ENCODE data around the gene IFNL3.
"Not testable (repeated sequence)": the region's sequence is repeated elsewhere in the genome, so short reads cannot be mapped to it uniquely, and the experiment has no call there.

IFNL3 gene

DNA sequence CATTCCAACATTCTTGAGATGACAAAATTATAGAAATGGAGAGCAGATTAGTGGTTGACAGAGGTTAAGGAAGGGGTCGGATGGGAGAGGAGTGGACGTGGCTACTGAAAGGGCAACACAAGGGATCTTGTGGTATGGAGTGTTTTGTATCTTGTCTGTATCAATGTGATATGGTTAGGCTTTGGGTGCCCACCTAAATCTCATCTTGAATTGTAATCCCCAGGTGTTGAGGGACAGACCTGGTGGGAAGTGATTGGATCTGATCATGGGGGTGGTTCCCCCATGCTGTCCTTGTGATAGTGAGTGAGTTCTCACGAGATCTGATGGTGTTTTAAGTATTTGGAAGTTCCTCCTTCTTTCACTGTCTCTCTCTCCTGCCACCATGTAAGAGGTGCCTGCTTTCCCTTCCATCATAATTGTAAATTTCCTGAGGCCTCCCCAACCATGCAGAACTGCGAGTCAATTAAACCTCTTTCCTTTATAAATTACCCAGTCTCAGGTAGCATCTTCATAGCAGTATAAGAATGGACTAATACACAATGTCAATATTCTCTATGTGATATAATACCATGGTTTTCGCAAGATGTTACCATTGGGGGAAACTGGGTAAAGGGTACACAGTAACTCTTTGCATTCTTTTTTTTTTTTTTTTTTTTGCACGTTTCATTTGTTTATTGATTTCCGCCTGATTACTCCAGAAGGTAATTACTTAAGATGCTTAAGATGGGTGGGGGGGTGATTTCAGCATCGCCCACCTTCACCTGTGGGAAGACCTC lies 8.8 kb upstream of the IFNL3 start:
- no peak for DNase-seq (ENCODE audit: low spot score)

DNA sequence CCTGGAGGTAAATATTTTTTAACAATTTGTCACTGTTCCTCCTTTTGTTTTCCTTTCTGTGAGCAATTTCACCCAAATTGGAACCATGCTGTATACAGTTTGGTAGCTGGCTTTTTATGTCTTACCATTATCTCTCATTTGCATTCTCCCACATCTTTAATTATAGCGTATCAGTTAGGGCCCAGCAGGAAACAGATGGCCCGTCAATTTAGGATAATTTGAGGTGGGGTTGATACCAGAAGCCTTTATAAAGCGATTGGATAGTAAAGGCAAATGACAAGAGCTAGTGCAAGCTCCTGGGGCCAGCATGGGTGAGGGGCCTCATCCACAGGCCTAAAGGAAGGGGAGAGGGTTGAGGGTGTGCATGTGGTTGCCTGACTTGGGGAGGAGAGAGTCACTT lies 7.7 kb upstream of the IFNL3 start:
- no peak for DNase-seq (ENCODE audit: low spot score)

GRCh38 chr19:39251846-39252245 lies 7.0 kb upstream of the IFNL3 start:
- no peak for DNase-seq (ENCODE audit: low spot score)

DNA sequence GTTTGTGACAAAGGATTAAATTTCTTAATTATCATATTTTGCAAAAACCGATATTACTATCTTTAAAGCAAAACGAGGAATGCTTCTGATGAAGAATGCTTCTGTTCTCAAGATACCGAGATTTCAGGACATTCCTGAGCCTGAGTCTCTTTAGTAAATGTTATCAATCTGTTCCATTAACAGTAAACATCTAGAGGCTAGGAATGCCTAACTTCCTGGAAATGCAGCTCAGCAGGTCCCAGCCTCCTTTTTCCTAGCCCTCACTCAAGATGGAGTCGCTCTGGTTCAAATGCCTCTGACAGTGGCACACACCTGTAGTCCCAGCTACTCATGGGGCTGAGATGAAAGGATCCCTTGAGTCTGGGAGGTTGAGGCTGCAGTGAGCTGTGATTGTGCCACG lies 6.3 kb upstream of the IFNL3 start:
- DNase-seq (ENCODE audit: low spot score): no peak

- no peak for DNase-seq (ENCODE audit: low spot score)
These were observed 4.0 kb upstream of the IFNL3 start, which contains the start of gene IFNL4 for GRCh38 chr19:39248806-39249205. TSS of gene IFNL4 (minus strand) at chr19:39248856.

DNA sequence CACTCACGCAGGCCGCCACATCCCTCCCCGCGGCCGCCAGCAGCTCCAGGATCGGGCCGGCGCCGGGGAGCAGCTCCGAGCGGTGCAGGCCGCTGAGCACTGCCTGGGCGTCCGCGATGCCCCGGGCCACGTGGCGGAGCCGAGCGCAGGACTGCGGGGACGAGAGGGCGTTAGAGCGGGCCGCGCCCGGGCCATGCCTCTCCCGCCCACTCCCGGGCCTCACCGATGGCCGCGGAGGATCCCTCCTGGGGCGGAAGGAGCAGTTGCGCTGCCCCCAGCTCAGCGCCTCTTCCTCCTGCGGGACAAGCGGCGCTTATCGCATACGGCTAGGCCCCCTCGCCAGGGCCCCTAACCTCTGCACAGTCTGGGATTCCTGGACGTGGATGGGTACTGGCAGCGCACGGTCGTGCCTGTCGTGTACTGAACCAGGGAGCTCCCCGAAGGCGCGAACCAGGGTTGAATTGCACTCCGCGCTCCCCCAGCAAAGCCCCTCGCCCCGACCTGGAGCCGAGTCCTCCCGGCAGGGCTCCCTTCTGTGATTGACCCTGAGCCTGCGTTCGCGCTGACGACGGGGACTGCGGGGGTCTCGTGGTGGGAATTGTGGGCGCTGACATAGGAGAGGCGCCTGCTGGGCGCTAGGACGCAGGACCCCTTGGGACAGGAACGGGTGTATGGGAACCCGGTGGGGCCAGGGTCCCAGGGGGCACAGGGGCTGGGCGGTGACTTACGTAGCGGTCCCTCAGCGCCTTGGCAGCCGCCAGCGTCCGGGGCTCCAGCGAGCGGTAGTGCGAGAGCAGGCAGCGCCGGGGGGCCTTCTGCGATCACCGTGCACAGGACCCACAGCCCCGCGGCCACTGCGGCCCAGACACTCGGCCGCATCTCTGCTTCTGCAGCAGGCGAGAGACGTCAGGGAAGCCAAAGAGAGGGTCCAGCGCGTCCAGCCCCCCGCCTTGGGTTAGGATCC lies 3.2 kb upstream of the IFNL3 start:
- no peak for DNase-seq (ENCODE audit: low spot score)

- DNase-seq (ENCODE audit: low spot score): peak; percentile 39
These were observed 2.3 kb upstream of the IFNL3 start for GRCh38 chr19:39246951-39247669.

GRCh38 chr19:39245166-39245565 lies 360 bp upstream of the IFNL3 start:
- not testable (repeated sequence) for DNase-seq (ENCODE audit: low spot score)

DNA sequence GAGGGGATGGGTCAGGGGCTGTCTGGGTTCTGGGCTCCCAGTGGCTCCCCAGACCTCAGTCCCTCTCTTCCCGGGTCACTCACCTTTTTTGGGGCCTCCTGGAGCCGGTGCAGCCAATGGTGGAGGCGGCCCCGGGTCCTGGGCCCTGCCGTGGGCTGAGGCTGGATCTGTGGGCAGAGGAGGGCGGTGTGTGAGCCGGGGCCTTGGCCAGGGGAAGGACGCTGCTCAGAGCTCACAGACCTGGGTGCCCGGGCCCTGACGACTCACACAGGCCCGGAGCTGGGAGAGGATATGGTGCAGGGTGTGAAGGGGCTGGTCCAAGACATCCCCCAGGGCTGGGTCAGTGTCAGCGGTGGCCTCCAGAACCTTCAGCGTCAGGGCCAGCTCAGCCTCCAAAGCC lies 1.1 kb downstream of the IFNL3 start:
- not testable (repeated sequence) for DNase-seq (ENCODE audit: low spot score)

- no peak for DNase-seq (ENCODE audit: low spot score)
These were observed 4.4 kb downstream of the IFNL3 start for GRCh38 chr19:39240421-39240820.

DNA sequence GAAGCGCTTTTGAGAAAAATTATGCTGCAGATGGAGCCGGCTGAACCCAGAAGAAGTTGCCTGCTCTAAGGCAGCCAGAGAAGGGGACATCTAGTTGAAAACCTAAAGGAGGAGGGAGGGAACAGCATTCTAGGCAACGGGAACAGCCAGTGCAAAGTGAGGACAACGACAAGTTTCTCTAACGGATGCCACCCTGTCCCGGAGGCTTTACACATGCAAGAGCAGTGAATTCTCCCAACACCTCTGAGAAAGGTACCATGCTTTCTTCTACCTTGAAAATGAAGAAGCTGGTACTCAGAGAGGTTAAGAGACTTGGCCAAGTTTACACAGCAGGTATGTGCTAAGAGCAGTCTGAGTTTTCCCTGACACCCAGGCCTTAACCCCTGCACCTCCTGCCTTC lies 5.9 kb downstream of the IFNL3 start:
- no peak for DNase-seq (ENCODE audit: low spot score)

DNA sequence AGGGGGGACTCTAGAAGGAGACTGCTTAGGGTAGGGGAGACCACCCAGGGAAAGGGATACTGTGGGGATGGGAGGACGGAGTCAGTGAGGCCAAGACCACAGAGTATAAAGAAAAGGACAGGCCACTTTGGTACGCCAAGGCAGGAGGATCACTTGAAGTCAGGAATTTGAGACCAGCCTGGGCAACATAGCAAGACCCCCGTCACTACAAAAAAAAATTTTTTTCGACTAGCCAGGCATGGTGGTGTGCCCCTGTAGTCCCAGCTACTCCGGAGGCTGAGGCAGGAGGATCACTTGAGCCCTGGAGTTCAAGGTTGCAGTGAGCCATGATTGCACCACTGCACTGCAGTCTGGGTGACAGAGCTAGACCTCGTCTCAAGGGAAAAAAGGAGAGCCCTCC lies 6.6 kb downstream of the IFNL3 start:
- no peak for DNase-seq (ENCODE audit: low spot score)

DNA sequence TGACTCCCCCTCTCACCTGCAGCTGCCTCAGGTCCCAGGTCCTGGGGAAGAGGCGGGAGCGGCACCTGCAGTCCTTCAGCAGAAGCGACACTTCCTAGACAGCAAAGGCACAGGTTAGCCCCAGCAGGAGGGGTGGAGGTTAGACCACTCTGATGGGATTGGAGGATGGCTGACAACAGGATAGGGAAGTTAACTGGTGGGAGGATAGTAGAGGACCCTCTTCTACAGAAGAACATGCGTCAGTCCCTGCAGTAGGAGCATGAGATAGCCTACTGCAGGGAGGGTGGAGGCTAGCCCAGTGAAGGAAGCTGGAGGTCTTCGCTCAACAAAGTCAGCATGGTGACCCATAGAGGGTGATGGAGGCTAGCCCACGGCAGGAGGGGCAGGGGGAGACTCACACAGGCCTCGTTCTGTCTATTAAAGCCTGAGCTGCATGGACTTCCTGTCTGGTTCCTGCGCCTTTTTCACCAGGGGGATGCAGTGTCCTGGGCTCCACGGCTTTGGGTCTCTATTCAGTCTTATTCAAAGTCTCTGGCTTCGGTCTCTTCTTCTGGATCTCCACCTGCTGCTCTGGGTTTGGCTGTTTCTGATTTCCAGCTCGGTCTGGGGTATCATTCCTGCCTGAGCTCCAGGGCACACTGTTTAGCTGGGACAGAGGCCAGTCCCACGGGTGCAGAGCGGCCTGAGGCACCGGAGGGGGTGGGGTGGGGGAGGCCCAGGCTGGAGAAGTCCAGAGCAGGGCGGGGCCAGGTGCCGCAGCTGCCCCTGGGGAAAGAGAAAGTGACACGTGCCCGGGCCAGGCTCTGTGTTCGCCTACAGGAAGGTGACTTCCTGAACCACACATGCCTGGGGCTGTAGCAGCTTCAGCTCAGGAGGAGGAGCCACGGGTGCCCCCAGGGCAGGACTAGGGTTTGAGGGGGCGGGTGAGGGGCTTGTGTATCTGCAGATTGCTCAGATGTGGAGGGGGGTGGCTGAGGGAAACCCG lies 7.3 kb downstream of the IFNL3 start:
- DNase-seq (ENCODE audit: low spot score): peak; percentile 16

DNA sequence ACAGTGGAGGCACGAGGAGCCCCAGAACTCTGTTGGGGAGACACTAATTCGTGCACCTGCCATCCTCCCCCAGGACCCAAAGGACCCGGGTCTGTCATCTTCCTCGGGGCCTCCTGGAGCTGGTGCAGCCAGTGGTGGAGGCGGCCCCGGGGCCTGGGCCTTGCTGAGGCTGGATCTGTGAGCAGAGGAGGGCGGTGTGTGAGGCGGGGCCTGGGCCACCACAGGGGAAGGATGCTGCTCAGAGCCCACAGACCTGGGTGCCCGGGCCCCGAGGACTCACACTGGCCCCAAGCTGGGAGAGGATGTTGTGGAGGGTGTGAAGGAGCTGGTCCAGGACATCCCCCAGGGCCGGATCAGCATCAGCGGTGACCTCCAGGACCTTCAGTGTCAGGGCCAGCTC lies 8.3 kb downstream of the IFNL3 start:
- DNase-seq (ENCODE audit: low spot score): no peak

- DNase-seq (ENCODE audit: low spot score): no peak
These were observed 12.1 kb downstream of the IFNL3 start for GRCh38 chr19:39232708-39233107.

- no peak for DNase-seq (ENCODE audit: low spot score)
These were observed 14.6 kb downstream of the IFNL3 start for GRCh38 chr19:39230096-39230764.

DNA sequence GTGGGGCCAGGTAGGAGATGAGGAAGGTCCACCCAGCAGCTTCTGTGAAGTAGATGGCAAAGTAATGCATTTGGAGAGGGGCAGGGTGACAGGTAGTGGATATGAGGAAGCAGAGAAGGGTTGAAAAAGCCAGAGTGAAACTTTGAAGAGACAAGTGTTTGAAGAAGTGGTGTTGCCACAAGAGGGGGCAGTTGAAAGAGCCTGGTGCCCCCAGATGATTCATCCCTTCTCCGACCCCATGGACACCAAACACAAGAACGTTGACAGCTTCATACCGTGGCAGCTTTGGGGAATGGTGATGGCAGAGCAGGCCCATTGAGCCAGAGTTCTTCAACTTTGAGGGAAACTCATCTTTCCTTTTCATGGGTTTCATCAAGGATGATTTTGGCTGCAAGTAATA lies 19.9 kb downstream of the IFNL3 start:
- DNase-seq (ENCODE audit: low spot score): no peak

- DNase-seq (ENCODE audit: low spot score): no peak
These were observed 21.0 kb downstream of the IFNL3 start for GRCh38 chr19:39223703-39224279.

GRCh38 chr19:39219108-39219507 lies 25.7 kb downstream of the IFNL3 start:
- DNase-seq (ENCODE audit: low spot score): not testable (repeated sequence)
